ENCODE measurements around the gene LAD1. TPM values are rescaled to one million over a fixed set of nuclear protein-coding genes. Genes with fewer than 3 reads are reported as not detected.

LAD1 gene
- total RNA-seq, 1 donor from 2014 or later, result not detected

- intact Hi-C loops (cut with micrococcal nuclease), result no loop called here
Measured at GRCh38 chr1:201419256-201419655, 20.1 kb upstream of the LAD1 start.

- intact Hi-C loops (cut with micrococcal nuclease), result no loop called here
Measured at GRCh38 chr1:201418461-201418860, 19.3 kb upstream of the LAD1 start.

DNA sequence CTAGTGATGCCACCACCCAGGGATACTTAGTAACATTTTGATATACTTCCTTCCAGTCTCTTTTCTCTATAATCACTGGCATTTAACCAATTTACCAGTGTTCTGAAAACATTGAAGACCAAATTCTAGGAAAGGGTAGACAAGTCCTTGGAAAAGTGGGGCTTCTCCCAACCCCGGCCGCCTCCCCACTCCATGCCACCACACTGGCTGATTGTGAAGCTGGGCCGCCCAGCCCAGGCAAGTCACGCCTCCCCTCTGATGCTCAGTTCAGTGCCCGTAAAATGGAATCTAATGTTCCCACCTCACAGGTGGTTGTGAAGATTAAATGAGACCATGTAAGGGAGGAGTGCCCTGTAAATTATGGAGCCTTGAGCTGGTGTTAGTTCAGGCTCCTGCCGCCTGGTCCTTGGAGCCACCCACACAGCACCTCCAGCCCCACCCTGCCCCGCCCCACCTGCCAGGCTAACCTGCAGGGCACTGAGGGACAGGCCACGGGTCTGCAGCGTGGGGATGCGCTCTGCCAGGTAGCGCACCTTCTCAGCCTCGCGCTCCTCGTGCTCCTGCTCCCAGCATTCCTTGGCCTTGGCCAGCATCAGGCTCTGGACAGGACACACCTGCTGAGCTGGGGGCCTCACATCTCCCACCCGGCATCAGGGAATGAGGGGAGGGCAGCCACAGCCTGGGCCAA, 15.1 kb upstream of the LAD1 start:
- intact Hi-C loops (cut with micrococcal nuclease), result no loop called here

DNA sequence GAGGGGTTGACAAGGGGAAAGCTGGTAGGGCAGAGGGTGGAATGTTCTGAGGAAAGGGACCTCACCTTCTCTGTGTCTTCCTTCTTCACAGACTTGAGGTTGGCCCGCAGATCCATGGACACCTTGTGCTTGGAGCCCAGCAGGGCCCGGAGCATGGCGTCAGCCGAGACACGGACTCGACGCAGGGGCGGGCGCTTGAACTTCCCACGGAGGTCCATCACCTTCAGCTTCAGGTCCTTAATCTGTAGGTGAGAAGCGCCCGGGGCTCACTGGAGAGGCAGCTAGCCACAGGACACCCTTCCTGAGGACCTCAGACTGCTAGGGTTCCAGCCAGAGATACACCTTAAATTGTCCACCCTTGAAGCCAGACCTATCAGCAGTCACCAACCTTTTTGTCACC, 12.2 kb upstream of the LAD1 start:
- intact Hi-C loops (cut with micrococcal nuclease), result no loop called here

- intact Hi-C loops (cut with micrococcal nuclease), result no loop called here
Measured at GRCh38 chr1:201409440-201409839, 10.3 kb upstream of the LAD1 start.

DNA sequence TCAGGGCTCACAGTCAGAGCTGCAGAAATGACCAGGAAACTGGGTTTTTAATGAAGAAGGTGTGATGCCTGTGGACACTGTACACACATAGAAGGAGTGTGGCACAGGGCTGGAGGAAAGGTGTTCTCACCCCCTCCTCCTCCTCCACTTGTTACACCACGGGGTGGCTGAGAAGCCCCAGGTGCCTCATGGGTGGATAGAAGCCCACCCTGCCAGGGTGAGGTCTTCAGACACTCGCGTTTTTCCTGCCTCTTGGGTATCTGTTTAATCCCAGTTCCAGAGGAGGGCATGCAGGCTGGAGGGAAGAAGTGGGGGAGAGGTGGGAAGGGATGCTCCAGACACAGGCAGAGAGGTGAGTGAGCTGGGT, 9.7 kb upstream of the LAD1 start:
- intact Hi-C loops (cut with micrococcal nuclease), result loop anchor here (1.0 kb wide), 1 partner anchor 155 kb away; no protein-coding TSS in a partner anchor

DNA sequence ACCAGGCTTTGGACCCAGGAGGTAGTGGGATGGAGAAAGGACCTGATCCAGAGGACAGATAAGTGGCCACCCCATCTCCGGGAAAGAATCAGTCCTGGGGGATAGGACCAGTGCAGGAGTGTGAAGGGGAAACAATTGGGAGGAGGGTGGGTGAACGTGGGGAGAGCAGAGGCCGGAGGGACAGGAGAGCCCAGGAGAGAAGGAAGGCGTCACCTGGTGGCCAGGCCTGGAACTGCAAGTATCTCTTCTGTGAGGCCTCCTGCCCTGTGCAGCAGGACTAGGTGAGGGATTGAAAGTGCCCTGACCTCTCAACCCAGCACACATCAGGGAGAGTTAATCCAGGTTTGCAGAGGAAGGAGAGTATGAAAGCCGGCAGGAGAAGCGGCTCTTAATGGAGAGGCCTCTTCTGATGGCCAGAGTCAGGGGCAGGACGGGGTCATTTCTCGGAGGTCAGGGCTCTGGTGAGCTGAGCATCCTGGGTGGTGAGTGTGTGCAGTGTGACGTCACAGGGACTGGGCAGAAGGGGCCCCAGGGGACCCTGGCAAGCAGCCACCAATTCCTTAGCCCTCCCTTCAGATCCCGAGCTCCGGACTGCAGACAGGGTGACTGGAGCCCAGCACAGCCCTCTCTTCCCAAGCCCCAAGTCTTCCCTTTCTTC, 9.2 kb upstream of the LAD1 start:
- intact Hi-C loops (cut with micrococcal nuclease), result loop anchor here (1.0 kb wide), 1 partner anchor 154 kb away; no protein-coding TSS in a partner anchor

- intact Hi-C loops (cut with micrococcal nuclease), result no loop called here
Measured at GRCh38 chr1:201406831-201407406, 7.8 kb upstream of the LAD1 start.

GRCh38 chr1:201405484-201405831, 6.3 kb upstream of the LAD1 start:
- intact Hi-C loops (cut with micrococcal nuclease), result no loop called here

DNA sequence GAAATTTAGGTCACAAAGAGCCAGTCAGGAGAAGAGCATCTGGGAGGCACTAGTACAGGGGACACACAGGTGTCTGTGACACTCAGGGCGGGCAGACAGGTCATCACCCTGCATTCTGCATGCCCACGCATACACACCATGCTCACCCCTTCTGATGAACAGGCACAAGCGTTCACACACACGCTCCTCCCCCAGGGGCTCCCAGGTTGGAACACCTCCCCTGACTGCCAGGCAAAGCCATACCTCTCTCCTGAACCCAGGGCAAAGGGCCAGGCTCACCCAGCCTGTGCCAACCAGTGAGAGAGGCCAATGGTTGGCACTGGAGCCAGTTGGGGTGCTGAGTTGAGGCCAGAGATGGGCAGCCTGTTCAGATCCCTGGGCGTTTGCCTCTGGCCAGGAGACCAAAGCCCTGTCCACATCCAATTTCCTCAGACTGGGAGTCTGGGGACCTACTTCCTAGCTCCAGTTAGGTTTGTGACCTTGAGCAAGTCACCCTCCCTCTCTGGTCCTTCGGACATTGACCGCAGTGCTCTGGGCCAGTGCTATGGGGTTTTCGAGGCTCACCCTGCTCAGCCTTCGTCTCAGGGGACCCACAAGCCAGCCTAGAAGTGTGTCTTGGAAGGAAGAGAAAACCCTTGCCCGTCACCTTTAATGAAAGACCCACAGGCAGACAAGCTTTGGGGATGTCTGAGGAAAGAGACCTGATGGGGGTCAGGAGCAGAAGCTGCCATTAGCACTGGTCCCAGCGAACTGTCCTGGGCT, 5.8 kb upstream of the LAD1 start:
- intact Hi-C loops (cut with micrococcal nuclease), result no loop called here

DNA sequence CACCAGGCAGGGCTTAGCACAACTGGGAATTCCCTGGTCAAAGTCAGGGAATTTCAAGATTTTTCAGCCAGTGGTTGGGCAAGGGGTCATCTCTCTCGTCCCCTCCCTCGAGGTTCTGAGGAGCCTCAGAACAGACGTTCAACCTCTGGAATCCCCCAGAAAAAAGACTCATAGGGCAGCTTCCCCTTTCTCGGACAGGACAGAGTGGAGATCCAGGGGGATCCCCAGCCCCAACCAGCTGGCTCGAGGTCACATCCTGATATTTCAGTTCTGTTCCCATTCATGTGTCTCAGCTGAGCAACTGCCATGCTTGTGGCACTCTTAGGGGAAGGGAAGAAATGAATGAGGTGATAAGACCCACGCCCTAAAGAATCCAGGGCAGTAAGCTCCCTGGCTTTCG, 4.9 kb upstream of the LAD1 start:
- intact Hi-C loops (cut with micrococcal nuclease), result no loop called here

GRCh38 chr1:201403359-201403758, 4.2 kb upstream of the LAD1 start:
- intact Hi-C loops (cut with micrococcal nuclease), result no loop called here

- intact Hi-C loops (cut with micrococcal nuclease), result no loop called here
Measured at GRCh38 chr1:201401700-201402099, 2.6 kb upstream of the LAD1 start.

DNA sequence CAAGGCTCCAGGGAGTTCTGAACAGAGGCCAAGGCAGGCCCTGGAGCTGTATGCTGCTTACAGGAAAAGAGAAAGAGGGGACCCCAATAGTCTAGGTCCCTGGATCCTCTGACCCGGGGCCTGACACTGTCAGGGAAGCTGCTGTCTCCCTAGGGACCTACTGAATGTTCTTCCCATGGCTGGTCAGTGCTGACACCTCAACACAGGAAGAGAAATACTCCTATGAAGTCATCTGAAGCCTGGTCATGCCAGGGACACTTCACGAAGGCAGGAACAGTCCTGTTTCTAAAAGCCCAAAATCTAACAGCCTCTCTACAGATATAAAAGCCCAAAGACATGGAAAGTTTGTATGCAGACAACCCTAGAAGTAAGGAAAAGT, 1.7 kb upstream of the LAD1 start:
- intact Hi-C loops (cut with micrococcal nuclease), result no loop called here

- intact Hi-C loops (cut with micrococcal nuclease), result no loop called here
Measured at GRCh38 chr1:201400212-201400851, 1.2 kb upstream of the LAD1 start.

- intact Hi-C loops (cut with micrococcal nuclease), result no loop called here
Measured at GRCh38 chr1:201399352-201400126, 415 bp upstream of the LAD1 start.

- intact Hi-C loops (cut with micrococcal nuclease), result no loop called here
Measured at GRCh38 chr1:201397675-201398074, 1.4 kb downstream of the LAD1 start.

- intact Hi-C loops (cut with micrococcal nuclease), result no loop called here
Measured at GRCh38 chr1:201396861-201397464, 2.2 kb downstream of the LAD1 start.

GRCh38 chr1:201395936-201396335, 3.2 kb downstream of the LAD1 start:
- intact Hi-C loops (cut with micrococcal nuclease), result no loop called here

DNA sequence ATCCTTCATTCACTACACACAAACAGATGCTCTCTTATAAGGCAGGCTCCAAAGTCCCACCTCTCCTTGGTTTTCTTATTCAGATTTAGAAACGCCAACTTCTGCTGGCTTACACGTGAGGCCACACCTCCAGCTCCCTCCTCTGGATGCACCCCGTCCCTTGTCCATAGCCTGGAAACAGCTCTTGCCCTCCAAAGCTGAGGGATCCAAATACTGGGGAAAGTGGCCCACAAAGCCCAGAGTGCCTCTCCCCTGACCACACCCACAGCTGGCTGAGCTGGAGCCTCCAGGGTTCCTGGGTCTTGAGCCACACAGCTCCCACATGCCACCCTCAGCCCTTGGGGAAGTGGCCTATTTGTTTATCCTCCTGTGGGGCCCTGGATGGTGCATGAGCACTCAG, 4.5 kb downstream of the LAD1 start:
- intact Hi-C loops (cut with micrococcal nuclease), result no loop called here

DNA sequence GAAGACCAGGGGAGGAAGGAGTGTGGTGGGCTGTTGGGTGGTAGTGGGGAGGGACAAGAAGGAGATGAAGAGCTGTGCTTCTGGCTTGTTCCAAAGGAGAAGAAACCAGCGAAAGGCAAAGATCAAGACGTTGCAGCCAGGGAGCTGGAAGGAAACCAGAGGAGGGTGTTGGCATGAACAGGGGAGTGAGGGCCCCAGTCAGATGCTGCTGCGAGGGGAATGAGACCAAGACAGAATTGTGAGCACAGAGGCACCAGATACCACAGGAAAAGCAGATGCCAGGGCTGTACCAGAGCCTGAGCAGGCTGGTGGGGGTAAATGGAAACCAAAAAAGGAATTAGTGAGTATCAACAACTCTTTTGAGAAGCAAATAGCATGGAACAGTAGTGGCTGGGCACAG, 6.0 kb downstream of the LAD1 start:
- intact Hi-C loops (cut with micrococcal nuclease), result no loop called here
